ENCODE measurements around the gene SERPINB6. TPM values are rescaled to one million over a fixed set of nuclear protein-coding genes. Genes with fewer than 3 reads are reported as not detected.
"Not testable (repeated sequence)": the region's sequence is repeated elsewhere in the genome, so short reads cannot be mapped to it uniquely, and the experiment has no call there.

The SERPINB6 gene
- total RNA-seq, 4 donors from 2014 or later: 130 to 185 (median 155) TPM

DNA sequence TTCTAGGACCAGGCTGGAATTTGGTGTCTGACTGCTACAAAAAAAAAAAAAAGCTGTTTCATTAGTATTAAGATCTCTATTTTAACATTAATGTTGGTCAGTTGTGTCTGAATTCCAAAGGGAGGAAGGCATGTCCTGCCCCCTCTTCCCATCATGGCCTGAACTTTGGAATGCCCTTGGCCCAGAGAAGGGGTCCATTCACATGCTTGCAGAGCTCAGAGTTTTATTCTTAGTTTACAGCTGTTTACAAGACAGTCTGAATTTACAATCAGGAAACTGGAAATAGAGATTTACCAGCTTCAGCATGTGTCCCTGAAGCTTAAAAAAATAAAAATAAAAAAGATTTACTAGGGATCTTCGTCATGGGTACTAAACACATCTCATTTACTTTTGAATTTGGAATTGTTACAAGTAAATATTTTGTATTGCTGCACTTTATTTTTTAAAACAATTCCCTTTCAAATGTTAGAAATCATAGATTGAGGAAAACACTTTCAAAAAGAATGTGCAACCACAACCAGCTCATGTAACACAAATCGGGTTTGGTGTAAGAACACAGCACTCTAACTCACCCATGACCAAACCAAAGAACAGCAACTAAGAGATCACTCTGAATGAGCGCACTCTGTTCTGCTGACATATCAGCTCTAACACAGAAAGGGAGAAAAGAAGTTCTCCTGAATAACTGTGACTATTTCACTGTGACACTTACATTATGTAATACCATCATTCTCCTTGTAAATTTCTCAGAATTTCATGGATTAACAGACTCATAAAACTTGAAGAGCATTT is 6.6 kb upstream of the SERPINB6 start:
- Histone ChIP-seq H3K4me1 (peaks cover 0 to 38% (median 27%) of the 10 kb centered on the region in 4 donors), H3K27me3 (no peaks in the 10 kb centered on the region), H3K9me3 (no peaks in the 10 kb centered on the region), H3K4me3 (no peak overlapping the region), H3K36me3 (no peaks in the 10 kb centered on the region), H3K27ac (peak overlapping the region in 2 of 4 donors; percentile 23 to 53)
- 52 to 64% methylated on average over 3 of the region's 3 CpGs for WGBS, 2 donors
- DNase-seq (ENCODE audit: low spot score in 2 of 2): no peak
- TF ChIP-seq EP300 (IDR thresholded peaks at IDR 0.05) (no peak), CTCF (IDR thresholded peaks at IDR 0.05) (no peak), POLR2A (IDR thresholded peaks at IDR 0.05) (no peak)

DNA sequence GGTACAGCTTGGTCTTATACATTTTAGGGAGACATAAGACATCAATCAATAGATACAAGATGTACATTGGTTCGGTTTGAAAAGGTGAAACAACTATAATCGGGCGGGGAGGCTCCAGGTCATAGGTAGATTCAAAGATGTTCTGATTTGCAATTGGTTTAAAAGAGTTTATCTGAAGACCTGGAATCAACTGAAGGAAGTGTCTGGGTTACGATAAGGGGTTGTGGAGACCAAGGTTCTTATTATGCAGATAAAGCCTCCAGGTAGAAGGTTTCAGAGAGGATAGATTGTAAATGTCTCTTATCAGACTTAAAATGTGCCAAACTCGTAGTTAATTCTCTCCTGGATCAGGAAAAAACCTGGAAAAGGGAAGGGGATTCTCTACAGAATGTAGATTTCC is 5.9 kb upstream of the SERPINB6 start:
- Histone ChIP-seq H3K9me3 (no peaks in the 10 kb centered on the region), H3K27me3 (no peaks in the 10 kb centered on the region), H3K4me1 (peaks cover 0 to 35% (median 22%) of the 10 kb centered on the region in 4 donors), H3K4me3 (no peak overlapping the region), H3K27ac (peak overlapping the region in 1 of 4 donors; percentile 53), H3K36me3 (no peaks in the 10 kb centered on the region)
- DNase-seq (ENCODE audit: low spot score in 2 of 2): no peak
- no peak for TF ChIP-seq EP300 (IDR thresholded peaks at IDR 0.05)
- TF ChIP-seq CTCF (IDR thresholded peaks at IDR 0.05): no peak
- no peak for TF ChIP-seq POLR2A (IDR thresholded peaks at IDR 0.05)
- WGBS, 2 donors: 84 to 95% methylated on average over 5 of the region's 5 CpGs

- Histone ChIP-seq H3K27me3 (no peaks in the 10 kb centered on the region), H3K9me3 (no peaks in the 10 kb centered on the region), H3K36me3 (no peaks in the 10 kb centered on the region), H3K27ac (no peak overlapping the region), H3K4me3 (no peak overlapping the region), H3K4me1 (peaks cover 0 to 32% (median 21%) of the 10 kb centered on the region in 4 donors)
- 72 to 73% methylated on average over 7 of the region's 7 CpGs for WGBS, 2 donors
- TF ChIP-seq POLR2A (IDR thresholded peaks at IDR 0.05): no peak
- no peak for TF ChIP-seq CTCF (IDR thresholded peaks at IDR 0.05)
- TF ChIP-seq EP300 (IDR thresholded peaks at IDR 0.05): no peak
- DNase-seq (ENCODE audit: low spot score in 2 of 2): no peak
Measured at GRCh38 chr6:2976571-2977085, 5.3 kb upstream of the SERPINB6 start.

GRCh38 chr6:2976060-2976459 is 4.7 kb upstream of the SERPINB6 start:
- no peak for TF ChIP-seq EP300 (IDR thresholded peaks at IDR 0.05)
- Histone ChIP-seq H3K9me3 (no peaks in the 10 kb centered on the region), H3K27ac (no peak overlapping the region), H3K27me3 (no peaks in the 10 kb centered on the region), H3K4me3 (no peak overlapping the region), H3K4me1 (peaks cover 0 to 27% (median 15%) of the 10 kb centered on the region in 4 donors), H3K36me3 (no peaks in the 10 kb centered on the region)
- 92% methylated on average over 5 of the region's 5 CpGs for WGBS, 2 donors
- no peak for DNase-seq (ENCODE audit: low spot score in 2 of 2)

DNA sequence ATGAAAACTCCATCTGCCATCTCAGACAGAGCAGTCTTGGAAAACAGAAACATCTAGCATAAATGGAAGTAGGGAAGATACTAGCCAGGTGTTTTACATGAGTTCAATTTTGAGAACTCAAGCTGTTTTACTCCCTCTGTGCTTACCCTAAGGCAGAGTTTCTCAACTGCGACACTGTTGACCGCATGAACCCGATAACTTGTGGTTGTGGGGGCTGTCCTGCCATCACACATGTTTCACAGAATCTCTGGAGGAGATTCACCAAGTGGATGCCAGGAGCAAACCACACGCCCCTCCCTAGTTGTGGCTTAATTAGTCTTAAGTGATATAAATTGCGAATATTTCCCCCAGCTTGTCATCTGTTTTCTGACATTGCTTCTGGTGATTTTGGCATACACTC is 2.3 kb upstream of the SERPINB6 start:
- no peak for DNase-seq (ENCODE audit: low spot score in 2 of 2)
- H3K4me1 ChIP-seq: peaks cover 0 to 33% (median 15%) of the 10 kb centered on the region in 4 donors
- H3K36me3 ChIP-seq: no peaks in the 10 kb centered on the region
- H3K9me3 ChIP-seq: no peaks in the 10 kb centered on the region
- no peaks in the 10 kb centered on the region for H3K27me3 ChIP-seq
- no peak overlapping the region for H3K4me3 ChIP-seq
- H3K27ac ChIP-seq: no peak overlapping the region
- WGBS, 2 donors: 89 to 91% methylated on average over 5 of the region's 5 CpGs
- TF ChIP-seq EP300 (IDR thresholded peaks at IDR 0.05) (no peak), CTCF (IDR thresholded peaks at IDR 0.05) (no peak), POLR2A (IDR thresholded peaks at IDR 0.05) (no peak)

- H3K27ac ChIP-seq: peak overlapping the region in 1 of 4 donors; percentile 15
Measured at GRCh38 chr6:2973180-2973579, 1.8 kb upstream of the SERPINB6 start.

DNA sequence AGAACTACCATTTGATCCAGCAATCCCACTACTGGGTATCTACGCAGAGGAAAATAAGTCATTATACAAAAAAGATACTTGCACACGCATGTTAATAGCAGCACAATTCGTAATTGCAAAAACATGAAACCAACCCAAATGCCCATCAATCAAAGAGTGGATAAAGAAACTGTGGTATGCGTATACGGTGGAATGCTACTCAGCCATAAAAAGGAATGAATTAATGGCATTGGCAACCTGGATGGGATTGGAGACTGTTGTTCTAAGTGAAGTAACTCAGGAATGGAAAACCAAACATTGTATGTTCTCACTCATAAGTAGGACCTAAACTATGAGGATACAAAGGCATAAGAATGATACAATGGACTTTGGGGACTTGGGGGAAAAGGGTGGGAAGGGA is 1.3 kb upstream of the SERPINB6 start:
- Histone ChIP-seq H3K27ac (peak overlapping the region in 1 of 4 donors; percentile 97), H3K4me1 (peaks cover 0 to 30% (median 10%) of the 10 kb centered on the region in 4 donors)
- not testable (repeated sequence) for H3K27me3 ChIP-seq; H3K9me3 ChIP-seq; H3K36me3 ChIP-seq; H3K4me3 ChIP-seq; DNase-seq (ENCODE audit: low spot score in 2 of 2)
- 92 to 96% methylated on average over 5 of the region's 5 CpGs for WGBS, 2 donors

More at GRCh38 chr6:2973180-2973579, 1.8 kb upstream of the SERPINB6 start:
- H3K4me1 ChIP-seq: peaks cover 0 to 31% (median 13%) of the 10 kb centered on the region in 4 donors
- DNase-seq (ENCODE audit: low spot score in 2 of 2); H3K36me3 ChIP-seq; H3K4me3 ChIP-seq; H3K9me3 ChIP-seq; H3K27me3 ChIP-seq: not testable (repeated sequence)
- 94 to 96% methylated on average over 6 of the region's 6 CpGs for WGBS, 2 donors

GRCh38 chr6:2972219-2972487 is 786 bp upstream of the SERPINB6 start:
- Histone ChIP-seq H3K27ac (peak overlapping the region; percentile 96 to 99 (median 98)), H3K4me1 (peaks cover 0 to 34% (median 9%) of the 10 kb centered on the region in 4 donors), H3K4me3 (peak overlapping the region; percentile 65 to 77 (median 74))
- DNase-seq (ENCODE audit: low spot score in 2 of 2); H3K27me3 ChIP-seq; H3K9me3 ChIP-seq; H3K36me3 ChIP-seq: not testable (repeated sequence)
- WGBS, 2 donors: 18 to 20% methylated on average over 1 of the region's 1 CpG

Measured in tibial nerve (tissue), 4 donors.